ENCODE measurements around the gene GRN. TPM values are rescaled to one million over a fixed set of nuclear protein-coding genes. Genes with fewer than 3 reads are reported as not detected.

GRN gene
- total RNA-seq, 1 donor from 2014 or later: 904 TPM

GRCh38 chr17:44350733-44351226, 5.7 kb downstream of the GRN start:
- peak; percentile 87 for DNase-seq (ENCODE audit: low spot score)
- TF ChIP-seq CTCF (IDR thresholded peaks at IDR 0.05; ENCODE audit: unreplicated experiment): peak; percentile 73
- Mint-ChIP-seq H3K4me3 (ENCODE audit: unreplicated experiment) (no peak overlapping the region), H3K4me1 (ENCODE audit: unreplicated experiment) (peaks cover 10% of the 10 kb centered on the region), H3K9me3 (ENCODE audit: unreplicated experiment) (no peaks in the 10 kb centered on the region), H3K27ac (ENCODE audit: unreplicated experiment) (peak overlapping the region; percentile 48), H3K36me3 (ENCODE audit: low read depth, unreplicated experiment) (peaks cover 6% of the 10 kb centered on the region), H3K27me3 (ENCODE audit: unreplicated experiment) (peaks cover 14% of the 10 kb centered on the region)

DNA sequence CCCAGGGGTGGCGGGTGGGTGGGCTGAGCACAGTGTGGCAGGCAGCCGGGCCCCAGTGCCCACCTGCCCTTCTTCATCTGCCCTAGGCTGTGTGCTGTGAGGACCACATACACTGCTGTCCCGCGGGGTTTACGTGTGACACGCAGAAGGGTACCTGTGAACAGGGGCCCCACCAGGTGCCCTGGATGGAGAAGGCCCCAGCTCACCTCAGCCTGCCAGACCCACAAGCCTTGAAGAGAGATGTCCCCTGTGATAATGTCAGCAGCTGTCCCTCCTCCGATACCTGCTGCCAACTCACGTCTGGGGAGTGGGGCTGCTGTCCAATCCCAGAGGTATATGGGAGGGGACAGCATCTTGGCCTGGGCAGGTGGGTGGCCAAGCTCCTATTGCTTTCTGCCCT, 6.4 kb downstream of the GRN start:
- H3K9me3 Mint-ChIP-seq (ENCODE audit: unreplicated experiment): no peaks in the 10 kb centered on the region
- peaks cover 14% of the 10 kb centered on the region for H3K27me3 Mint-ChIP-seq (ENCODE audit: unreplicated experiment)
- no peak overlapping the region for H3K27ac Mint-ChIP-seq (ENCODE audit: unreplicated experiment)
- no peak overlapping the region for H3K4me3 Mint-ChIP-seq (ENCODE audit: unreplicated experiment)
- peaks cover 6% of the 10 kb centered on the region for H3K36me3 Mint-ChIP-seq (ENCODE audit: low read depth, unreplicated experiment)
- DNase-seq (ENCODE audit: low spot score): no peak
- TF ChIP-seq CTCF (IDR thresholded peaks at IDR 0.05; ENCODE audit: unreplicated experiment): no peak
- H3K4me1 Mint-ChIP-seq (ENCODE audit: unreplicated experiment): peaks cover 5% of the 10 kb centered on the region

DNA sequence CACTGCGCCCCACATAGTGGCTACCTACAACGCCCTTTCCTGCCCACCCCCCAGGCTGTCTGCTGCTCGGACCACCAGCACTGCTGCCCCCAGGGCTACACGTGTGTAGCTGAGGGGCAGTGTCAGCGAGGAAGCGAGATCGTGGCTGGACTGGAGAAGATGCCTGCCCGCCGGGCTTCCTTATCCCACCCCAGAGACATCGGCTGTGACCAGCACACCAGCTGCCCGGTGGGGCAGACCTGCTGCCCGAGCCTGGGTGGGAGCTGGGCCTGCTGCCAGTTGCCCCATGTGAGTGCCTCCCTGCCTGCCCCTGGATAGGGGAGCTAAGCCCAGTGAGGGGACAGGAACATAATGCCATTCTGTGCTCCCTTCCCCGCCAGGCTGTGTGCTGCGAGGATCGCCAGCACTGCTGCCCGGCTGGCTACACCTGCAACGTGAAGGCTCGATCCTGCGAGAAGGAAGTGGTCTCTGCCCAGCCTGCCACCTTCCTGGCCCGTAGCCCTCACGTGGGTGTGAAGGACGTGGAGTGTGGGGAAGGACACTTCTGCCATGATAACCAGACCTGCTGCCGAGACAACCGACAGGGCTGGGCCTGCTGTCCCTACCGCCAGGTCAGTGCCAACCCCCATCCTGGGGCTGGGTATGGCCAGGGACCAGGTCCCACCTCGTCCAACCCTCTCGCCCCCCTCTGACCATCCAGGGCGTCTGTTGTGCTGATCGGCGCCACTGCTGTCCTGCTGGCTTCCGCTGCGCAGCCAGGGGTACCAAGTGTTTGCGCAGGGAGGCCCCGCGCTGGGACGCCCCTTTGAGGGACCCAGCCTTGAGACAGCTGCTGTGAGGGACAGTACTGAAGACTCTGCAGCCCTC, 7.1 kb downstream of the GRN start:
- TF ChIP-seq CTCF (IDR thresholded peaks at IDR 0.05; ENCODE audit: unreplicated experiment): no peak
- H3K36me3 Mint-ChIP-seq (ENCODE audit: low read depth, unreplicated experiment): peaks cover 6% of the 10 kb centered on the region
- H3K27ac Mint-ChIP-seq (ENCODE audit: unreplicated experiment): no peak overlapping the region
- peaks cover 5% of the 10 kb centered on the region for H3K4me1 Mint-ChIP-seq (ENCODE audit: unreplicated experiment)
- no peaks in the 10 kb centered on the region for H3K9me3 Mint-ChIP-seq (ENCODE audit: unreplicated experiment)
- H3K27me3 Mint-ChIP-seq (ENCODE audit: unreplicated experiment): peaks cover 14% of the 10 kb centered on the region
- H3K4me3 Mint-ChIP-seq (ENCODE audit: unreplicated experiment): peak overlapping the region; percentile 56
- no peak for DNase-seq (ENCODE audit: low spot score)

GRCh38 chr17:44352828-44353671, 7.9 kb downstream of the GRN start:
- peak overlapping the region; percentile 61 for H3K27ac Mint-ChIP-seq (ENCODE audit: unreplicated experiment)
- peaks cover 14% of the 10 kb centered on the region for H3K27me3 Mint-ChIP-seq (ENCODE audit: unreplicated experiment)
- H3K9me3 Mint-ChIP-seq (ENCODE audit: unreplicated experiment): no peaks in the 10 kb centered on the region
- H3K4me3 Mint-ChIP-seq (ENCODE audit: unreplicated experiment): peak overlapping the region; percentile 78
- H3K4me1 Mint-ChIP-seq (ENCODE audit: unreplicated experiment): peaks cover 5% of the 10 kb centered on the region
- H3K36me3 Mint-ChIP-seq (ENCODE audit: low read depth, unreplicated experiment): peaks cover 6% of the 10 kb centered on the region
- DNase-seq (ENCODE audit: low spot score): no peak
- no peak for TF ChIP-seq CTCF (IDR thresholded peaks at IDR 0.05; ENCODE audit: unreplicated experiment)
